GM23248 (cell line): ENCODE data around the gene MYT1. TPM values are rescaled to one million over a fixed set of nuclear protein-coding genes. Genes with fewer than 3 reads are reported as not detected.

Experiments used
- DNase-seq: peaks from one replicate; pipeline ENCODE4 v3.0.0-alpha.2; 2015
- H2AFZ ChIP-seq: fragments of 200-600 bp; sonication (generic); 2 replicates; pipeline ENCODE4 v1.6.1; 2016; ENCODE audit warnings: antibody characterized with exemption
- H3F3A ChIP-seq: fragments of 200-600 bp; sonication (generic); 2 replicates; pipeline ENCODE4 v1.6.1; 2016; ENCODE audit warnings: mild to moderate bottlenecking, antibody characterized with exemption, mixed run types; ENCODE audit not compliant: insufficient read depth
- H3K27ac ChIP-seq: fragments of 200-600 bp; sonication (generic); 2 replicates; pipeline ENCODE4 v1.5.1; 2016; ENCODE audit warnings: mild to moderate bottlenecking
- H3K27me3 ChIP-seq: fragments of 200-600 bp; sonication (generic); replicated peaks from 2 replicates; pipeline ENCODE4 v1.6.1; 2016; ENCODE audit warnings: mild to moderate bottlenecking; ENCODE audit not compliant: insufficient read depth
- H3K36me3 ChIP-seq: fragments of 200-600 bp; sonication (generic); 2 replicates; pipeline ENCODE4 v1.6.1; 2016; ENCODE audit warnings: low read depth, mild to moderate bottlenecking
- H3K4me1 ChIP-seq: fragments of 200-600 bp; sonication (generic); 2 replicates; pipeline ENCODE4 v1.6.1; 2016; ENCODE audit warnings: mild to moderate bottlenecking; ENCODE audit not compliant: insufficient read depth
- H3K4me2 ChIP-seq: fragments of 200-600 bp; sonication (generic); one replicate; pipeline ENCODE4 v1.6.1; 2016; ENCODE audit warnings: mild to moderate bottlenecking; ENCODE audit not compliant: unreplicated experiment
- H3K4me3 ChIP-seq: fragments of 200-600 bp; sonication (generic); 2 replicates; pipeline ENCODE4 v1.5.1; 2016; ENCODE audit warnings: mild to moderate bottlenecking
- H3K79me2 ChIP-seq: fragments of 200-600 bp; sonication (generic); 2 replicates; pipeline ENCODE4 v1.6.1; 2016; ENCODE audit warnings: mild to moderate bottlenecking; ENCODE audit not compliant: insufficient read depth
- H3K9ac ChIP-seq: fragments of 200-600 bp; sonication (generic); 2 replicates; pipeline ENCODE4 v1.6.1; 2016; ENCODE audit warnings: mild to moderate bottlenecking
- H3K9me2 ChIP-seq: fragments of 200-600 bp; sonication (generic); 2 replicates; pipeline ENCODE4 v1.6.1; 2016; ENCODE audit warnings: mixed run types, mild to moderate bottlenecking, moderate library complexity; ENCODE audit not compliant: insufficient read depth
- H3K9me3 ChIP-seq: fragments of 200-600 bp; sonication (generic); one replicate; pipeline ENCODE4 v1.6.1; 2017; ENCODE audit warnings: low read depth
- H4K20me1 ChIP-seq: fragments of 200-600 bp; sonication (generic); 2 replicates; pipeline ENCODE4 v1.6.0; 2016; ENCODE audit not compliant: insufficient read depth
- EZH2 ChIP-seq: fragments of 200-600 bp; sonication (generic); IDR thresholded peaks from 2 replicates; pipeline ENCODE4 v1.6.1; 2018; ENCODE audit warnings: antibody characterized with exemption, mild to moderate bottlenecking; ENCODE audit not compliant: insufficient read depth, poor library complexity, severe bottlenecking
- EZH2phosphoT487 ChIP-seq: fragments of 200-600 bp; sonication (generic); IDR thresholded peaks from 2 replicates; pipeline ENCODE4 v1.6.1; 2018; ENCODE audit warnings: antibody characterized with exemption, moderate library complexity, mild to moderate bottlenecking, low read depth; ENCODE audit not compliant: insufficient read depth
- WGBS, 2 experiments: methylation state at CpG; one replicate each; pipeline ENCODE4 v1.1.6; 2015 to 2017; ENCODE audit warnings: low lambda C conversion rate in 2 of 2, low coverage in 1 of 2; ENCODE audit errors: missing lambda C conversion rate in 2 of 2; 5-methylcytosine and 5-hydroxymethylcytosine counted together
- in situ Hi-C: fragments of 300-500 bp; cut with MboI; formaldehyde crosslinking; loops from 2 replicates; pipeline ENCODE4 v1.15.0; 2020
- polyA plus RNA-seq: library from polyadenylated mRNA; unstranded; fragments of >200 nt; fragmentation: Nextera tagmentation; extraction: Ambion mirVana; gene quantifications from 2 replicates; pipeline ENCODE4 v1.2.1, GENCODE V29; 2016
- total RNA-seq: library from RNA; depleted of rRNA; stranded (reverse); fragments of >200 nt; shearing (Covaris generic); gene quantifications from 2 replicates; pipeline ENCODE4 v1.2.3, GENCODE V29; 2014

Gene MYT1
- total and polyA plus RNA-seq, 2 experiments from 2014 or later, result not detected

DNA sequence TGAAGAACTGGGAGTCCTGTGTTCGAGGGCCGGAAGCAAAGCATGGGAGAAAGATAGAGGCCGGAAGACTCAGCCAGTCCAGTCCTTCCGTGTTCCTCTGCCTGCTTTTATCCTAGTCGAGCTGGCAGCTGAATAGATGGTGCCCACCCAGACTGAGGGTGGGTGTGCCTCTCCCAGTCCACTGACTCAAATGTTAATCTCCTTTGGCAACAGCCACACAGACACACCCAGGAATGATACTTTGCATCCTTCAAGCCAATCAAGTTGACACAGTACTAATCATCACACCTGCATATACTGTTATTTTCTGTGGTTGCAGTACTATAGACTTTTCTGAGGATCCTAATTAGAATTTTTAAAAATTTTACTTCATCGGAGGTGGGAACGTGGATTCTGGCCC lies 112.6 kb downstream of the MYT1 start:
- 88 to 94% methylated on average over 7 of the region's 7 CpGs for WGBS, 2 experiments
- Histone ChIP-seq H3K9me3 (no peaks in the 10 kb centered on the region), H3F3A (no peaks in the 10 kb centered on the region), H2AFZ (no peak overlapping the region), H3K79me2 (no peaks in the 10 kb centered on the region), H3K27ac (no peak overlapping the region), H3K4me2 (no peak overlapping the region), H3K36me3 (no peaks in the 10 kb centered on the region), H3K4me3 (no peak overlapping the region), H3K9ac (no peak overlapping the region), H3K4me1 (no peaks in the 10 kb centered on the region), H3K9me2 (no peaks in the 10 kb centered on the region), H3K27me3 (no peaks in the 10 kb centered on the region), H4K20me1 (no peaks in the 10 kb centered on the region)
- TF ChIP-seq EZH2 (no peak), EZH2phosphoT487 (no peak)
- in situ Hi-C loops, result no loop called here
- no peak for DNase-seq

DNA sequence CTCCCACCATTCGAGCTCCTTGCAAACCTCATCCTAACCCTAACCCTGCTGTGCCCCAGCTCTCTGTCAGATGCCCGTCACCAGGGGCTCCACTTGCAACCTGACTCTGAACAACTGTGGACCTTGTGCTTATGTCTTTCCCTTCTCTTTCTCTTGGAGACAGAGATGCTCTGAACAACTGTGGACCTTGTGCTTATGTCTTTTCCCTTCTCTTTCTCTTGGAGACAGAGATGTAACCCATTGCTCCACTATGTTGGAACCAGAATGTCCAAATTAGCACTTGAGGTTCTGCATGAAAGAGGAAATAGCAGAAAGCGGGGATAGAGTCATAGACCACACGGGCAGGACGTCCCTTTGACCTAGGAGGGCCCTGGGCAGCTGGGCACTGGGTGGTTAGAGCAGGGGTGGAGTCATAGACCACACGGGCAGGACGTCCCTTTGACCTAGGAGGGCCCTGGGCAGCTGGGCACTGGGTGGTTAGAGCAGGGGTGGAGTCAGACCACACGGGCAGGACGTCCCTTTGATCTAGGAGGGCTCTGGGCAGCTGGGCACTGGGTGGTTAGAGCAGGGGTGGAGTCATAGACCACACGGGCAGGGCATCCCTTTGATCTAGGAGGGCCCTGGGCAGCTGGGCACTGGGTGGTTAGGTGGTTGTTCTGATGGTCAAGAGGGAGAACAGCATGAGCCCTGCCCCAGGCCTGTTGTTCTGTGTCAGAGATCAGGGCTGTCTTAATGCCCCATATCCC lies 113.5 kb downstream of the MYT1 start:
- Histone ChIP-seq H3K9me3 (no peaks in the 10 kb centered on the region), H3K36me3 (no peaks in the 10 kb centered on the region), H3K27me3 (no peaks in the 10 kb centered on the region), H3K4me3 (no peak overlapping the region), H3K4me2 (no peak overlapping the region), H3K9me2 (no peaks in the 10 kb centered on the region), H2AFZ (no peak overlapping the region), H3F3A (no peaks in the 10 kb centered on the region), H3K79me2 (no peaks in the 10 kb centered on the region), H3K27ac (no peak overlapping the region), H4K20me1 (no peaks in the 10 kb centered on the region), H3K4me1 (no peaks in the 10 kb centered on the region), H3K9ac (no peak overlapping the region)
- no peak for TF ChIP-seq EZH2phosphoT487
- TF ChIP-seq EZH2, result no peak
- no peak for DNase-seq
- in situ Hi-C loops, result no loop called here
- WGBS, 2 experiments, result 85 to 93% methylated on average over 5 to 10 of the region's 10 CpGs

DNA sequence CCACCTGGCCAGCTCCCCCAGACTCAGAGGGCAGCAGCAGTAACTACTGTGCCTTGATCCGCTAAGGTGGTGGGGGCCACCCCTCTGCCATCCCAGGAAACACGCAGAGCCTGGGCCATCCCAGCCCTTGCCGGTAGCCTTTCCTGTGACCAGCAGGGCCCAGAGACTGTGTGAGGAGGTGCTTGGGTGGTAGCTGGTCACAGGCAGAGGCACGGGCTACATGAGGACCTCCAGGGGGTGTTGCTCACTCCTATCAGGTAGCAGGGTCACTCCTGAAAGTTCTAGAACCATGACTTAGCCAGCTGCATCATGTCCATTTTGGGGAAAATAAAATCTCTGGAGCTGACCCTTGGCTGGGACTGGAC lies 114.0 kb downstream of the MYT1 start:
- in situ Hi-C loops, result no loop called here
- H3K36me3 ChIP-seq, result no peaks in the 10 kb centered on the region
- H3K27ac ChIP-seq, result no peak overlapping the region
- TF ChIP-seq EZH2, result no peak
- TF ChIP-seq EZH2phosphoT487, result no peak
- no peaks in the 10 kb centered on the region for H3K27me3 ChIP-seq
- H2AFZ ChIP-seq, result no peak overlapping the region
- no peak overlapping the region for H3K9ac ChIP-seq
- no peak overlapping the region for H3K4me2 ChIP-seq
- no peak for DNase-seq
- H3K9me3 ChIP-seq, result no peaks in the 10 kb centered on the region
- H3F3A ChIP-seq, result no peaks in the 10 kb centered on the region
- H4K20me1 ChIP-seq, result no peaks in the 10 kb centered on the region
- H3K9me2 ChIP-seq, result no peaks in the 10 kb centered on the region
- WGBS, 2 experiments, result 65 to 68% methylated on average over 4 of the region's 4 CpGs
- no peaks in the 10 kb centered on the region for H3K4me1 ChIP-seq
- H3K4me3 ChIP-seq, result no peak overlapping the region
- no peaks in the 10 kb centered on the region for H3K79me2 ChIP-seq

DNA sequence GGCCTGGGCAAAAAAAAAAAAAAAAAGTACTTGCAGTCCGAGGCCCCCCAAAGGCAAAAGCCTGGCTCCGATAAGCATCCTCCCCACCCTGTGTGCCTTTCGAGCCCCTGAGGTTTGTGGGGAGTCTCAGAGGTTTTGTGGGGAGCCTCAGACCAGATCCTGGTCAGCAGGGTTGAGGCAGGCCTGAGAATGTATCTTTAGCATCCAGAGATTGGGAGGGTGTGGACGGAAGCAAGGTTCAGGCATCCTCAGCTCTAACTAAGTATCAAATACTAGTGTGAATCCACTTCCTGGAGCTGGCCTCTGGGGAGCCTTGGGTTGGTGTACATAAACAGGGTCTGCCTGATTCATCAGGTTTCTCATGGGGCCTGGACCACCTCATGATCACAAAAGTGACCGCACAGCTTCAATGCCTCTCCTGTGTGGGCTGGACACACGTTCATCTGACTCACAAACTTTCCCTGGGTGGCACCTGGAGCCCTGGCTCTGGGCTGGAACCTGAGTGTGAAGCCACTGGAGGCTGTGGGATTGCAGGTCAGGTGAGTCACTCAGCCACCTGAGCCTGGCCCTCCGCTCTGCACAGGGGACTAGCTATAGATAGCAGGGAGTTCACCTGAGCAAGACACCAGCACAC lies 115.7 kb downstream of the MYT1 start:
- no peaks in the 10 kb centered on the region for H3K27me3 ChIP-seq
- H3K4me1 ChIP-seq, result no peaks in the 10 kb centered on the region
- H4K20me1 ChIP-seq, result no peaks in the 10 kb centered on the region
- no peak overlapping the region for H3K9ac ChIP-seq
- H3K36me3 ChIP-seq, result no peaks in the 10 kb centered on the region
- peaks cover 5% of the 10 kb centered on the region; the same call in 1 of the 2 replicates for H3F3A ChIP-seq
- TF ChIP-seq EZH2phosphoT487 (no peak), EZH2 (no peak)
- 65 to 71% methylated on average over 7 of the region's 7 CpGs for WGBS, 2 experiments
- no peaks in the 10 kb centered on the region for H3K9me2 ChIP-seq
- no peak overlapping the region for H3K4me2 ChIP-seq
- no peak overlapping the region for H3K27ac ChIP-seq
- H3K4me3 ChIP-seq, result no peak overlapping the region
- no peak for DNase-seq
- no peaks in the 10 kb centered on the region for H3K9me3 ChIP-seq
- no peaks in the 10 kb centered on the region for H3K79me2 ChIP-seq
- no peak overlapping the region for H2AFZ ChIP-seq
- in situ Hi-C loops, result no loop called here
